Measurements from ENCODE around the gene NDRG3. TPM values are rescaled to one million over a fixed set of nuclear protein-coding genes. Genes with fewer than 3 reads are reported as not detected.

Gene NDRG3
- total and polyA plus RNA-seq, 7 donors: 21.6 to 38.9 (median 28.8) TPM

- Histone ChIP-seq H3K9me3 (no peaks in the 10 kb centered on the region), H3K27ac (peak overlapping the region in 3 of 4 donors; percentile 59 to 75 (median 69)), H3K27me3 (no peaks in the 10 kb centered on the region), H3K4me1 (peaks cover 0 to 35% (median 13%) of the 10 kb centered on the region in 4 donors), H3K36me3 (peaks cover 0 to 7% (median 0%) of the 10 kb centered on the region in 4 donors), H3K4me3 (no peak overlapping the region)
- TF ChIP-seq POLR2A (IDR thresholded peaks at IDR 0.05): no peak
- TF ChIP-seq EP300 (IDR thresholded peaks at IDR 0.05): peak in 3 of 4 donors; percentile 2 to 29 (median 7)
- TF ChIP-seq CTCF (IDR thresholded peaks at IDR 0.05): no peak
- TF ChIP-seq POLR2AphosphoS5 (IDR thresholded peaks at IDR 0.05): peak; percentile 75 to 87 (median 78)
- 92 to 93% methylated on average over 5 of the region's 5 CpGs for WGBS, 2 donors
- intact Hi-C loops (cut with DNase I): loop anchor here (5.0 kb wide), 2 partner anchors 80 to 195 kb away; no protein-coding TSS in a partner anchor
- DNase-seq: peak; percentile 87
Measured at GRCh38 chr20:36752582-36752981, 6.7 kb upstream of the NDRG3 start.

- peak overlapping the region; percentile 83 to 99 (median 94) for H3K4me3 ChIP-seq
- intact Hi-C loops (cut with DNase I): loop anchor here (5.0 to 10.0 kb wide), 2 partner anchors 117 to 281 kb away; a partner anchor contains a TSS
- H3K4me1 ChIP-seq: peaks cover 0 to 27% (median 21%) of the 10 kb centered on the region in 4 donors
- no peaks in the 10 kb centered on the region for H3K9me3 ChIP-seq
- no peak for TF ChIP-seq CTCF (IDR thresholded peaks at IDR 0.05)
- no peaks in the 10 kb centered on the region for H3K36me3 ChIP-seq
- DNase-seq: peak; percentile 68
- peak overlapping the region; percentile 63 to 84 (median 83) for H3K27ac ChIP-seq
- H3K27me3 ChIP-seq: no peaks in the 10 kb centered on the region
- WGBS, 2 donors: 2 to 7% methylated on average over 44 of the region's 44 CpGs
Measured at GRCh38 chr20:36745234-36745926, 510 bp downstream of the NDRG3 start.

DNA sequence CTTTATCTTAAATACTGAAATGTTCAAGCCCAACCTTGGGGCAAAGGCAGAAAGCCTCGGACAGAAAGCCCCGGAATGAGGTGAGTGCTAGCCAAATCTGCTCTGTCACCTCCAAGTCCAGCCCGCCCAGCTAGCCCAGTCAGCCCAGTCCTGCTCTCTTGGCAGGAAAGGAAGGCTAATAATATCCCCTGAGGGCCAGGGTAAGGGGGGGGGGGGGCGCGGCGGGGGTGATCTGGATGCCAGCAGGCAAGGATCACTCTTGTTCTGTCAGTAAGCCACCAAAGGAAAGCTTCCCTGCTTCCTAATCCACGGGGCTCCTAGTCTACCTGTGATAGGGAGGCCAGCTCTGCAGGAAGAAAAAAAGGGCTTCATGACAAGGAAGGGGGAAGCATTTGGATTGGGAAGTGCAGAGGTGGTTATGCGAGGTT, 1.1 kb downstream of the NDRG3 start:
- no peak for DNase-seq
- intact Hi-C loops (cut with DNase I): loop anchor here (5.0 to 10.0 kb wide), 2 partner anchors 118 to 280 kb away; a partner anchor contains a TSS
- 16 to 41% methylated on average over 8 of the region's 8 CpGs for WGBS, 2 donors

DNA sequence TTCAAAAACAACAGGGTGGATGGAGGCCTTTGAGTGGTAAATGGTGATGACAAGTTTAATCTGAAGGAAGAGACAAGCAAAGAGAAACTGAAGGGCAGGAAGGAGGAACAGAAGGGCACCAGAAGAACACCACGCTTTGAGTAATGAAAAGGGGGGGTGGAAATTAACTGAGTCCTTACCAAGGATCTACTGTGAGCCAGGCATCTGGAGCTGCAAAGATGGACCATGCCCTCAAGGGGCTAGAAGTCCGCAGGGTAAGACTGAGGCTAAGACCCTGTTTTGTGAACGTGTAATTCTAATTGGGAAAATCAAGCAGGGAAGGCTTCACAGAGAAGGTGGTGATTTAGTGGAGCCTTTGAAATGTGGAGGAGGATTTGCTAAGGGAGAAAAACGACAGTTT, 1.6 kb downstream of the NDRG3 start:
- Histone ChIP-seq H3K36me3 (no peaks in the 10 kb centered on the region), H3K9me3 (no peaks in the 10 kb centered on the region), H3K4me1 (peaks cover 0 to 27% (median 21%) of the 10 kb centered on the region in 4 donors), H3K27ac (peak overlapping the region; percentile 63 to 84 (median 83)), H3K4me3 (peak overlapping the region in 2 of 4 donors; percentile 90 to 98), H3K27me3 (no peaks in the 10 kb centered on the region)
- TF ChIP-seq POLR2AphosphoS5 (IDR thresholded peaks at IDR 0.05) (no peak), POLR2A (IDR thresholded peaks at IDR 0.05) (no peak), EP300 (IDR thresholded peaks at IDR 0.05) (no peak), CTCF (IDR thresholded peaks at IDR 0.05) (no peak)
- intact Hi-C loops (cut with DNase I): loop anchor here (10.0 kb wide), 1 partner anchor 279 kb away; no protein-coding TSS in a partner anchor
- no peak for DNase-seq
- WGBS, 2 donors: 86 to 88% methylated on average over 4 of the region's 4 CpGs

More for the DNA sequence above, 1.1 kb downstream of the NDRG3 start:
- no peaks in the 10 kb centered on the region for H3K27me3 ChIP-seq
- peaks cover 0 to 27% (median 21%) of the 10 kb centered on the region in 4 donors for H3K4me1 ChIP-seq
- no peaks in the 10 kb centered on the region for H3K36me3 ChIP-seq
- no peaks in the 10 kb centered on the region for H3K9me3 ChIP-seq
- H3K27ac ChIP-seq: peak overlapping the region; percentile 63 to 84 (median 83)
- TF ChIP-seq POLR2A (IDR thresholded peaks at IDR 0.05) (no peak), EP300 (IDR thresholded peaks at IDR 0.05) (no peak), POLR2AphosphoS5 (IDR thresholded peaks at IDR 0.05) (no peak), CTCF (IDR thresholded peaks at IDR 0.05) (no peak)
- H3K4me3 ChIP-seq: peak overlapping the region; percentile 83 to 99 (median 94)
